A549 treated with CORT108297 at 1 μM for 4 hours (cell line): ENCODE measurements around the gene OR5K1. TPM values are rescaled to one million over a fixed set of nuclear protein-coding genes. Genes with fewer than 3 reads are reported as not detected.

Experiments
- total RNA-seq: library from RNA; stranded (reverse); fragments of 200-300 nt; extraction: Qiagen RNA extraction; gene quantifications from 5 replicates; pipeline ENCODE4 v1.2.3, GENCODE V29; 2022

The OR5K1 gene
- total RNA-seq: not detected in 5 replicates

DNA sequence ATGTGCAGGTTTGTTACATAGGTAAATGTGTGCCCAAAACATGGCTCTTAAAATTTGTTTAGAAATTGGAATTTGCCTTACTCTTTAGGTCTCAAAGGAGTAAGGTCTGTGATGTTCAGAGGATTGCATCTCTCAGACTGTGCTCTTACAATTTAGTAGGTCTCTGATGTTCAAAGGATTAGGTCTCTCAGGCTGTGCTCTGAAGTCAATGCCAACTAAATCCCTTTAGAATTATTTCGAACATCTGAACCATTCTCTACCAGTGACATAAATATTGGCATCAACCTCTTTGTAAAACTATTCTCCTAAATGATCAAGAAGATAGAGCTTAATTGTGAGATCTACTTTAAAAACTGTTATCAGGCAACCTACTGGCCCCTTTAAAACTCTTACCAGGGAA is at the start of gene OR5K1:
TSS of gene OR5K1 (plus strand) at position 301 of the 400 bp plus-strand sequence. CDS start 6,376 bp downstream, outside the sequence.

DNA sequence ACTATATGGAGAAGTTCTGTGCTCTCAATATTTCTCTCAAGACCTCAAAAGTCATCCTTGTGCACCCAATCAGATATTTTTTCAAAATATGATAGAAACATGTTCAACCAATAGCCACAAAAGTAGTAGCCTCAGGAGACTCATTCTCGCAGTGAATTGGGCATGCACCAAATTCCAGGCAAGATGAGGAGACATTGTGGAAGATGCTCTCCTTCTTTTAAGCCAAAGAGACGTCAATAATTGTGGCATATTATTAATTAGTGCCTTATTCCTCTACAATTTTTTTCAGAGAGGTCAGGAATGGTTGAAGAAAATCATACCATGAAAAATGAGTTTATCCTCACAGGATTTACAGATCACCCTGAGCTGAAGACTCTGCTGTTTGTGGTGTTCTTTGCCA is 34.4 kb downstream of the OR5K1 start, which contains the start of gene OR5K2:
TSS of gene OR5K2 (plus strand) at position 301 of the 400 bp plus-strand sequence. CDS start at position 301, 0 bp downstream.

Other genes with a start within 250 kb of the OR5K1 start
- gene OR5H6, start 199.0 kb upstream of the OR5K1 start, total RNA-seq: not detected in 5 replicates
- gene OR5H2, start 180.7 kb upstream of the OR5K1 start, total RNA-seq: not detected in 5 replicates
- not detected in 5 replicates for gene OR5K4, start 109.3 kb upstream of the OR5K1 start, total RNA-seq
- not detected in 5 replicates for gene OR5K3, start 72.5 kb upstream of the OR5K1 start, total RNA-seq
- gene OR5K2, start 34.5 kb downstream of the OR5K1 start, total RNA-seq: not detected in 5 replicates
- gene CLDND1, start 59.7 kb downstream of the OR5K1 start, total RNA-seq: 47.1 to 66.2 TPM (median 59.5 TPM) in 5 replicates
- gene GPR15, start 68.8 kb downstream of the OR5K1 start, total RNA-seq: not detected in 5 replicates
- 18.7 to 24.8 TPM (median 22.3 TPM) in 5 replicates for gene CPOX, start 130.4 kb downstream of the OR5K1 start, total RNA-seq